Choroid plexus epithelial cell (primary cell): ENCODE data around the gene CDH7.

Experiments used
- DNase-seq: peaks from one replicate; pipeline ENCODE4 v3.0.0-alpha.2; 2010; ENCODE audit warnings: low read depth
- H3K4me3 ChIP-seq: 2 replicates; pipeline ENCODE4 v1.5.1; 2011; ENCODE audit warnings: low read depth, mild to moderate bottlenecking, control low read depth, low read length, moderate library complexity
- TF ChIP-seq, protein P1 (sequence below): conservative IDR thresholded peaks from 2 replicates; pipeline ENCODE4 v1.5.1; 2011; ENCODE audit warnings: low read depth, mild to moderate bottlenecking, control low read depth, inconsistent platforms, low read length, moderate library complexity

Gene CDH7

DNA sequence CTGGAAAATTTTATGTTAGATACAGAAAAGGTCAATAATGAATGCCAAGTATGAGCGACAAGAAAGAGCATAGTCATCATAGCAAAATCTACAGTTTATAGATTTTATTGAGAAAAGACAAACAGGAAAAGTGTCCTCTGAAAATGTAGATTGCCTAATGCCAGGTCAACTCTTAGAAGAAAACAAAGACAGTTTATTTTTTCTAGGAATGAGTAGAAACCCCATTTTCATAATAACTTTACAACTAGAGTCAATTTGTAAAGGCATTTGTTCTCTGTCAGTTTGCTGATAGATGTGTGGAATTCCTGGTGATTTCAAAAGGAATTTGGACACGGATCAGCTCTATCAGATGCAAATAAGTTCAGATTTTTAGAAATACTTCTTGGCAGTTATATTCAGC is 16.6 kb downstream of the CDH7 start:
- no peak overlapping the region for H3K4me3 ChIP-seq
- TF ChIP-seq, protein P1, sequence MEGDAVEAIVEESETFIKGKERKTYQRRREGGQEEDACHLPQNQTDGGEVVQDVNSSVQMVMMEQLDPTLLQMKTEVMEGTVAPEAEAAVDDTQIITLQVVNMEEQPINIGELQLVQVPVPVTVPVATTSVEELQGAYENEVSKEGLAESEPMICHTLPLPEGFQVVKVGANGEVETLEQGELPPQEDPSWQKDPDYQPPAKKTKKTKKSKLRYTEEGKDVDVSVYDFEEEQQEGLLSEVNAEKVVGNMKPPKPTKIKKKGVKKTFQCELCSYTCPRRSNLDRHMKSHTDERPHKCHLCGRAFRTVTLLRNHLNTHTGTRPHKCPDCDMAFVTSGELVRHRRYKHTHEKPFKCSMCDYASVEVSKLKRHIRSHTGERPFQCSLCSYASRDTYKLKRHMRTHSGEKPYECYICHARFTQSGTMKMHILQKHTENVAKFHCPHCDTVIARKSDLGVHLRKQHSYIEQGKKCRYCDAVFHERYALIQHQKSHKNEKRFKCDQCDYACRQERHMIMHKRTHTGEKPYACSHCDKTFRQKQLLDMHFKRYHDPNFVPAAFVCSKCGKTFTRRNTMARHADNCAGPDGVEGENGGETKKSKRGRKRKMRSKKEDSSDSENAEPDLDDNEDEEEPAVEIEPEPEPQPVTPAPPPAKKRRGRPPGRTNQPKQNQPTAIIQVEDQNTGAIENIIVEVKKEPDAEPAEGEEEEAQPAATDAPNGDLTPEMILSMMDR, result no peak
- DNase-seq, result no peak

DNA sequence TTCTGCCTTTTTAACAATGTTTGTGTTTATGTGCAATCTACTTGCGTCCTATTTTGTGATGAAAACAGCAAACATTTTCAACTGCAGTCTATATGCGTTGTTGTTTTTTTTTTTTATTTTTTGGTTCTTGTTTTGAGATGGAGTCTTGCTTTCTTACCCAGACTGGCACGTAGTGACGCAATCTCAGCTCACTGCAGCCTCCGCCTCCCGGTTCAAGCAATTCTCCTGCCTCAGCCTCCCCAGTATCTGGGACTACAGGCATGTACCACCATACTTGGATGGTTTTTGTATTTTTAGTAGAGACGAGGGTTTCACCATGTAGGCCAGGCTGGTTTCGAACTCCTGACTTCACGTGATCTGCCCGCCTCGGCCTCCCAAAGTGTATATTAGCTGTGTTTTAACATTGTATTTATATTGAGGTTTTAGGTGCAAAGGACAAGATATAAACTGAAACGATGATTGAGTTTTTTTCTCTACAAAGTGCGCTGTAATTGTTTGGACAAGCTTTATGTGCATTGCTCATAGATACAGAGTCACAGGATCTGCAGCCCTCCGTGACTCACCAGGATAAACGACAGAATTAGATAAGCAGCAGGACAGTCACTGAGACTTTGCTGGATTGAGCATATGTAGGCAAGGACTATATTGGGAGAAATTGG is 17.4 kb downstream of the CDH7 start:
- peak; percentile 20 for DNase-seq
- no peak overlapping the region for H3K4me3 ChIP-seq
- TF ChIP-seq, protein P1, result no peak

GRCh38 chr18:65769652-65770051 is 18.8 kb downstream of the CDH7 start:
- H3K4me3 ChIP-seq, result no peak overlapping the region
- TF ChIP-seq, protein P1, result no peak
- DNase-seq, result no peak

DNA sequence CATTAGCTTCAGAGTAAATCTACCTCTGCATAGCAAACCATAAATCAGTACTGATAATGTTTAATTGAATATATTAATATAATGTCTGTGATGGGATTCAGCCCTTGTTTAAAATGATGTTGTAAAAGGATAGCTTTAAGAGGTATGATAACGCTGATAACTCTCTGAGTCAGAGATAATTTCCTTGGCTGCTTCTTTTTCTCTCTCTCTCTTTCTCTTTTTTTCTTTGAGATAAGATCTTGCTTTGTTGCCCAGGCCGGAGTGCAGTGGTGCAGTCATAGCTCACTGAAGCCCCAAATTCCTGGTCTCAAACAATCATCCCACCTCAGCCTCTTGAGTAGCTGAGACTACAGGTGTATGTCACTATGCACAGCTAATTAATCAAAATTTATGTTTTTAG is 35.7 kb downstream of the CDH7 start:
- no peak for DNase-seq
- no peak overlapping the region for H3K4me3 ChIP-seq
- TF ChIP-seq, protein P1, result no peak

DNA sequence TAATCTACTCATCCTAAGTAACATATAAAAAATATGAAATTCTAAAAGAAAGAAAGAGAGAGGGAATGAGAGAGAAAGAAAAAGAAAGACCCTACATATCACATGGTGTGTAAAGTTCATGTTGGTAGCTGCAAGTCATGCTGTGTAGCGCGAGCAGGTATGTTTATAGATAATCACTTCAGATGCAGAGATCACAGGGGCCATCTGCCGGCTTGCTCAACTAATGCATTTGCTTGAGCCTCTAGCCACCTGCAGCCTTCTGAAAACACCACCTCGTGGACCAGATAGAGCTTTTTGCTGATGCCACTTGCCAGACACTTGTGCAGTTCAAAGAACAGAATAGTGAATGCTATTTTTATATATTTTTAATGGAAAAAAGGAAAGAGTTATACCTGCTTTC is 37.6 kb downstream of the CDH7 start:
- peak; percentile 4 for DNase-seq
- no peak overlapping the region for H3K4me3 ChIP-seq
- TF ChIP-seq, protein P1, result peak; percentile 26

GRCh38 chr18:65790604-65791003 is 39.8 kb downstream of the CDH7 start:
- no peak overlapping the region for H3K4me3 ChIP-seq
- DNase-seq, result no peak
- TF ChIP-seq, protein P1, result no peak

GRCh38 chr18:65791719-65792118 is 40.9 kb downstream of the CDH7 start:
- no peak overlapping the region for H3K4me3 ChIP-seq
- DNase-seq, result no peak
- TF ChIP-seq, protein P1, result no peak
